Measurements from ENCODE around the gene TRAP1. TPM values are rescaled to one million over a fixed set of nuclear protein-coding genes. Genes with fewer than 3 reads are reported as not detected.

TRAP1 gene
- total and polyA plus RNA-seq, 2 experiments from 2014 or later, result 143 to 228 TPM

DNA sequence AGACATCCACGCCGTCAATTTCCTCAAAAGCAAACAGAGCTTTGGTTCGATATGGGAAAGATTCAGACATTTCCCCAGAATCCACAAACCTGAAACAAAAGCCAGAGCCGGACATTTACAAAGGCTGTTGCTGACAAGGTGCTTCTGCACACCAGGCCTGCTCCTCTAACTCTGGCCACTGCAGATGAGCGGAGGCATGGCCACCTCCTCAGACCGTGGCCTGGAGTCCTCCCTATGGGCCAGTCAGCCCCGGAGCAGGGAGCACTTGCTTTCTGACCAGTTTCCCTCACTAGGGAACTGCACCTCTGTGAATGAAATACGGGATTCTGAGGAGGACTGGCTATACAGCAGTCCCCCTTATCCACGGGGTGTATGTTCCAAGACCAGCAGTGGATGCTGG lies 22.3 kb upstream of the TRAP1 start:
- H3K4me1 Mint-ChIP-seq, result peaks cover 2% of the 10 kb centered on the region; the same call in 2 of the 3 replicates
- Histone ChIP-seq H3K9me2 (ENCODE audit: insufficient read depth) (no peaks in the 10 kb centered on the region), H3K4me3 (no peak overlapping the region), H3K27me3 (ENCODE audit: insufficient read depth) (no peaks in the 10 kb centered on the region), H3K4me1 (ENCODE audit: insufficient read depth) (no peaks in the 10 kb centered on the region), H3F3A (replicated peaks; ENCODE audit: low read depth) (0 out of 2 replicates have a peak, but pooled peaks cover 4% of the 10 kb centered on the region), H3K36me3 (ENCODE audit: insufficient read depth) (peaks cover 49% of the 10 kb centered on the region), H2AFZ (no peak overlapping the region), H3K27ac (ENCODE audit: low read depth) (no peak overlapping the region), H3K79me2 (replicated peaks; ENCODE audit: insufficient read depth) (no peaks in the 10 kb centered on the region), H4K20me1 (replicated peaks; ENCODE audit: insufficient read depth) (no peaks in the 10 kb centered on the region), H3K4me2 (no peak overlapping the region)
- ATAC-seq, result no peak
- no peak for DNase-seq (ENCODE audit: low spot score)
- H3K27ac Mint-ChIP-seq, result no peak overlapping the region
- no peak overlapping the region for H3K4me3 Mint-ChIP-seq
- TF ChIP-seq POLR2AphosphoS5 (IDR thresholded peaks at IDR 0.05; ENCODE audit: low read depth) (no peak), ZNF331 (CRISPR knock-in tag; IDR thresholded peaks at IDR 0.05; ENCODE audit: low read depth) (no peak), CTCF (conservative IDR thresholded peaks at IDR 0.05; ENCODE audit: low read depth in 2 of 2) (no peak), NANOG (IDR thresholded peaks at IDR 0.05; ENCODE audit: borderline replicate concordance) (no peak), ZNF114 (CRISPR knock-in tag; IDR thresholded peaks at IDR 0.05) (no peak), STAT1 (IDR thresholded peaks at IDR 0.05; ENCODE audit: unreplicated experiment) (no peak), CREB1 (CRISPR knock-in tag; IDR thresholded peaks at IDR 0.05; ENCODE audit: low read depth) (no peak), EZH2phosphoT487 (IDR thresholded peaks at IDR 0.05; ENCODE audit: unreplicated experiment) (no peak), JUNB (IDR thresholded peaks at IDR 0.05; ENCODE audit: unreplicated experiment) (no peak), EZH2 (IDR thresholded peaks at IDR 0.05; ENCODE audit: low read depth, unreplicated experiment) (no peak)
- TF ChIP-seq, protein P1, sequence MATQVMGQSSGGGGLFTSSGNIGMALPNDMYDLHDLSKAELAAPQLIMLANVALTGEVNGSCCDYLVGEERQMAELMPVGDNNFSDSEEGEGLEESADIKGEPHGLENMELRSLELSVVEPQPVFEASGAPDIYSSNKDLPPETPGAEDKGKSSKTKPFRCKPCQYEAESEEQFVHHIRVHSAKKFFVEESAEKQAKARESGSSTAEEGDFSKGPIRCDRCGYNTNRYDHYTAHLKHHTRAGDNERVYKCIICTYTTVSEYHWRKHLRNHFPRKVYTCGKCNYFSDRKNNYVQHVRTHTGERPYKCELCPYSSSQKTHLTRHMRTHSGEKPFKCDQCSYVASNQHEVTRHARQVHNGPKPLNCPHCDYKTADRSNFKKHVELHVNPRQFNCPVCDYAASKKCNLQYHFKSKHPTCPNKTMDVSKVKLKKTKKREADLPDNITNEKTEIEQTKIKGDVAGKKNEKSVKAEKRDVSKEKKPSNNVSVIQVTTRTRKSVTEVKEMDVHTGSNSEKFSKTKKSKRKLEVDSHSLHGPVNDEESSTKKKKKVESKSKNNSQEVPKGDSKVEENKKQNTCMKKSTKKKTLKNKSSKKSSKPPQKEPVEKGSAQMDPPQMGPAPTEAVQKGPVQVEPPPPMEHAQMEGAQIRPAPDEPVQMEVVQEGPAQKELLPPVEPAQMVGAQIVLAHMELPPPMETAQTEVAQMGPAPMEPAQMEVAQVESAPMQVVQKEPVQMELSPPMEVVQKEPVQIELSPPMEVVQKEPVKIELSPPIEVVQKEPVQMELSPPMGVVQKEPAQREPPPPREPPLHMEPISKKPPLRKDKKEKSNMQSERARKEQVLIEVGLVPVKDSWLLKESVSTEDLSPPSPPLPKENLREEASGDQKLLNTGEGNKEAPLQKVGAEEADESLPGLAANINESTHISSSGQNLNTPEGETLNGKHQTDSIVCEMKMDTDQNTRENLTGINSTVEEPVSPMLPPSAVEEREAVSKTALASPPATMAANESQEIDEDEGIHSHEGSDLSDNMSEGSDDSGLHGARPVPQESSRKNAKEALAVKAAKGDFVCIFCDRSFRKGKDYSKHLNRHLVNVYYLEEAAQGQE (IDR thresholded peaks at IDR 0.05; ENCODE audit: unreplicated experiment), result no peak
- TF ChIP-seq, protein P2, sequence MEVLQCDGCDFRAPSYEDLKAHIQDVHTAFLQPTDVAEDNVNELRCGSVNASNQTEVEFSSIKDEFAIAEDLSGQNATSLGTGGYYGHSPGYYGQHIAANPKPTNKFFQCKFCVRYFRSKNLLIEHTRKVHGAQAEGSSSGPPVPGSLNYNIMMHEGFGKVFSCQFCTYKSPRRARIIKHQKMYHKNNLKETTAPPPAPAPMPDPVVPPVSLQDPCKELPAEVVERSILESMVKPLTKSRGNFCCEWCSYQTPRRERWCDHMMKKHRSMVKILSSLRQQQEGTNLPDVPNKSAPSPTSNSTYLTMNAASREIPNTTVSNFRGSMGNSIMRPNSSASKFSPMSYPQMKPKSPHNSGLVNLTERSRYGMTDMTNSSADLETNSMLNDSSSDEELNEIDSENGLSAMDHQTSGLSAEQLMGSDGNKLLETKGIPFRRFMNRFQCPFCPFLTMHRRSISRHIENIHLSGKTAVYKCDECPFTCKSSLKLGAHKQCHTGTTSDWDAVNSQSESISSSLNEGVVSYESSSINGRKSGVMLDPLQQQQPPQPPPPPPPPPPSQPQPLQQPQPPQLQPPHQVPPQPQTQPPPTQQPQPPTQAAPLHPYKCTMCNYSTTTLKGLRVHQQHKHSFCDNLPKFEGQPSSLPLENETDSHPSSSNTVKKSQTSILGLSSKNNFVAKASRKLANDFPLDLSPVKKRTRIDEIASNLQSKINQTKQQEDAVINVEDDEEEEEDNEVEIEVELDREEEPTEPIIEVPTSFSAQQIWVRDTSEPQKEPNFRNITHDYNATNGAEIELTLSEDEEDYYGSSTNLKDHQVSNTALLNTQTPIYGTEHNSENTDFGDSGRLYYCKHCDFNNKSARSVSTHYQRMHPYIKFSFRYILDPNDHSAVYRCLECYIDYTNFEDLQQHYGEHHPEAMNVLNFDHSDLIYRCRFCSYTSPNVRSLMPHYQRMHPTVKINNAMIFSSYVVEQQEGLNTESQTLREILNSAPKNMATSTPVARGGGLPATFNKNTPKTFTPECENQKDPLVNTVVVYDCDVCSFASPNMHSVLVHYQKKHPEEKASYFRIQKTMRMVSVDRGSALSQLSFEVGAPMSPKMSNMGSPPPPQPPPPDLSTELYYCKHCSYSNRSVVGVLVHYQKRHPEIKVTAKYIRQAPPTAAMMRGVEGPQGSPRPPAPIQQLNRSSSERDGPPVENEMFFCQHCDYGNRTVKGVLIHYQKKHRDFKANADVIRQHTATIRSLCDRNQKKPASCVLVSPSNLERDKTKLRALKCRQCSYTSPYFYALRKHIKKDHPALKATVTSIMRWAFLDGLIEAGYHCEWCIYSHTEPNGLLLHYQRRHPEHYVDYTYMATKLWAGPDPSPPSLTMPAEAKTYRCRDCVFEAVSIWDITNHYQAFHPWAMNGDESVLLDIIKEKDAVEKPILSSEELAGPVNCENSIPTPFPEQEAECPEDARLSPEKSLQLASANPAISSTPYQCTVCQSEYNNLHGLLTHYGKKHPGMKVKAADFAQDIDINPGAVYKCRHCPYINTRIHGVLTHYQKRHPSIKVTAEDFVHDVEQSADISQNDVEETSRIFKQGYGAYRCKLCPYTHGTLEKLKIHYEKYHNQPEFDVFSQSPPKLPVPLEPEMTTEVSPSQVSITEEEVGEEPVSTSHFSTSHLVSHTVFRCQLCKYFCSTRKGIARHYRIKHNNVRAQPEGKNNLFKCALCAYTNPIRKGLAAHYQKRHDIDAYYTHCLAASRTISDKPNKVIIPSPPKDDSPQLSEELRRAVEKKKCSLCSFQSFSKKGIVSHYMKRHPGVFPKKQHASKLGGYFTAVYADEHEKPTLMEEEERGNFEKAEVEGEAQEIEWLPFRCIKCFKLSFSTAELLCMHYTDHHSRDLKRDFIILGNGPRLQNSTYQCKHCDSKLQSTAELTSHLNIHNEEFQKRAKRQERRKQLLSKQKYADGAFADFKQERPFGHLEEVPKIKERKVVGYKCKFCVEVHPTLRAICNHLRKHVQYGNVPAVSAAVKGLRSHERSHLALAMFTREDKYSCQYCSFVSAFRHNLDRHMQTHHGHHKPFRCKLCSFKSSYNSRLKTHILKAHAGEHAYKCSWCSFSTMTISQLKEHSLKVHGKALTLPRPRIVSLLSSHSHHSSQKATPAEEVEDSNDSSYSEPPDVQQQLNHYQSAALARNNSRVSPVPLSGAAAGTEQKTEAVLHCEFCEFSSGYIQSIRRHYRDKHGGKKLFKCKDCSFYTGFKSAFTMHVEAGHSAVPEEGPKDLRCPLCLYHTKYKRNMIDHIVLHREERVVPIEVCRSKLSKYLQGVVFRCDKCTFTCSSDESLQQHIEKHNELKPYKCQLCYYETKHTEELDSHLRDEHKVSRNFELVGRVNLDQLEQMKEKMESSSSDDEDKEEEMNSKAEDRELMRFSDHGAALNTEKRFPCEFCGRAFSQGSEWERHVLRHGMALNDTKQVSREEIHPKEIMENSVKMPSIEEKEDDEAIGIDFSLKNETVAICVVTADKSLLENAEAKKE (CRISPR knock-in tag; IDR thresholded peaks at IDR 0.05), result no peak
- TF ChIP-seq, protein P3, sequence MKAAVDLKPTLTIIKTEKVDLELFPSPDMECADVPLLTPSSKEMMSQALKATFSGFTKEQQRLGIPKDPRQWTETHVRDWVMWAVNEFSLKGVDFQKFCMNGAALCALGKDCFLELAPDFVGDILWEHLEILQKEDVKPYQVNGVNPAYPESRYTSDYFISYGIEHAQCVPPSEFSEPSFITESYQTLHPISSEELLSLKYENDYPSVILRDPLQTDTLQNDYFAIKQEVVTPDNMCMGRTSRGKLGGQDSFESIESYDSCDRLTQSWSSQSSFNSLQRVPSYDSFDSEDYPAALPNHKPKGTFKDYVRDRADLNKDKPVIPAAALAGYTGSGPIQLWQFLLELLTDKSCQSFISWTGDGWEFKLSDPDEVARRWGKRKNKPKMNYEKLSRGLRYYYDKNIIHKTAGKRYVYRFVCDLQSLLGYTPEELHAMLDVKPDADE (IDR thresholded peaks at IDR 0.05), result no peak
- peaks cover 83% of the 10 kb centered on the region for H3K36me3 Mint-ChIP-seq (ENCODE audit: low read depth)
- no peaks in the 10 kb centered on the region for H3K9me3 Mint-ChIP-seq
- H3K27me3 Mint-ChIP-seq (ENCODE audit: insufficient read depth, low read depth, poor library complexity), result peaks cover 8% of the 10 kb centered on the region
